ENCODE data around the gene ATPAF1. TPM values are rescaled to one million over a fixed set of nuclear protein-coding genes. Genes with fewer than 3 reads are reported as not detected.
"Not testable (repeated sequence)": the region's sequence is repeated elsewhere in the genome, so short reads cannot be mapped to it uniquely, and the experiment has no call there.

Gene ATPAF1
- total and polyA plus RNA-seq, 10 donors, result 23.7 to 39.5 (median 27.4) TPM

- H3K36me3 ChIP-seq, result peaks cover 0 to 30% (median 8%) of the 10 kb centered on the region in 6 donors
- no peak for DNase-seq
- peaks cover 5 to 36% (median 26%) of the 10 kb centered on the region in 6 donors for H3K4me1 ChIP-seq
- no peak overlapping the region for H3K27ac ChIP-seq
- no peaks in the 10 kb centered on the region for H3K9me3 ChIP-seq
- WGBS, 5 donors, result 86 to 100% (median 88%) methylated on average over 1 of the region's 1 CpG
- no peak overlapping the region for H3K4me3 ChIP-seq
- no peak for TF ChIP-seq CTCF (IDR thresholded peaks at IDR 0.05 in 8 of 11, conservative IDR thresholded peaks at IDR 0.05 in 3 of 11)
- no peak for TF ChIP-seq POLR2AphosphoS5 (IDR thresholded peaks at IDR 0.05)
- TF ChIP-seq POLR2A (IDR thresholded peaks at IDR 0.05), result no peak
- intact Hi-C loops (cut with DNase I; ENCODE audit: low total_unique reads), result no loop called here
- H3K27me3 ChIP-seq (replicated peaks in 1 of 7), result no peaks in the 10 kb centered on the region
Observed at GRCh38 chr1:46670134-46670533, 2.0 kb upstream of the ATPAF1 start.

- H3K9me3 ChIP-seq, result no peaks in the 10 kb centered on the region
- no peak overlapping the region for H3K27ac ChIP-seq
- intact Hi-C loops (cut with DNase I; ENCODE audit: low total_unique reads), result no loop called here
- H3K36me3 ChIP-seq, result peaks cover 0 to 44% (median 8%) of the 10 kb centered on the region in 6 donors
- H3K4me1 ChIP-seq, result peaks cover 5 to 38% (median 26%) of the 10 kb centered on the region in 6 donors
- no peak overlapping the region for H3K4me3 ChIP-seq
- H3K27me3 ChIP-seq (replicated peaks in 1 of 7), result no peaks in the 10 kb centered on the region
- TF ChIP-seq POLR2A (IDR thresholded peaks at IDR 0.05), result no peak
- no peak for TF ChIP-seq CTCF (IDR thresholded peaks at IDR 0.05 in 8 of 11, conservative IDR thresholded peaks at IDR 0.05 in 3 of 11)
- TF ChIP-seq POLR2AphosphoS5 (IDR thresholded peaks at IDR 0.05), result no peak
- 67 to 96% (median 91%) methylated on average over 2 of the region's 2 CpGs for WGBS, 5 donors
- DNase-seq, result no peak
Observed at GRCh38 chr1:46665983-46666382, 2.2 kb downstream of the ATPAF1 start.

- H3K36me3 ChIP-seq, result peaks cover 1 to 67% (median 13%) of the 10 kb centered on the region in 6 donors
- H3K27ac ChIP-seq; H3K9me3 ChIP-seq; intact Hi-C loops (cut with DNase I; ENCODE audit: low total_unique reads); H3K27me3 ChIP-seq (replicated peaks in 1 of 7); DNase-seq; H3K4me3 ChIP-seq: not testable (repeated sequence)
- peaks cover 5 to 38% (median 21%) of the 10 kb centered on the region in 6 donors for H3K4me1 ChIP-seq
- WGBS, 5 donors, result 96 to 99% (median 98%) methylated on average over 2 to 5 of the region's 5 CpGs
Observed at GRCh38 chr1:46662919-46663318, 5.2 kb downstream of the ATPAF1 start.

GRCh38 chr1:46660116-46660515 lies 8.0 kb downstream of the ATPAF1 start:
- 78 to 90% (median 89%) methylated on average over 5 of the region's 5 CpGs for WGBS, 5 donors
- H3K36me3 ChIP-seq, result peaks cover 3 to 92% (median 32%) of the 10 kb centered on the region in 6 donors
- intact Hi-C loops (cut with DNase I; ENCODE audit: low total_unique reads); H3K27ac ChIP-seq; H3K4me3 ChIP-seq; DNase-seq; H3K27me3 ChIP-seq (replicated peaks in 1 of 7); H3K9me3 ChIP-seq: not testable (repeated sequence)
- H3K4me1 ChIP-seq, result peaks cover 0 to 12% (median 0%) of the 10 kb centered on the region in 6 donors

- Histone ChIP-seq H3K9me3 (peaks cover 0 to 8% (median 0%) of the 10 kb centered on the region in 8 donors), H3K4me1 (peaks cover 0 to 8% (median 0%) of the 10 kb centered on the region in 6 donors), H3K27me3 (replicated peaks in 1 of 7) (no peaks in the 10 kb centered on the region), H3K36me3 (peaks cover 3 to 92% (median 34%) of the 10 kb centered on the region in 6 donors), H3K27ac (no peak overlapping the region), H3K4me3 (no peak overlapping the region)
- no peak for DNase-seq
- intact Hi-C loops (cut with DNase I; ENCODE audit: low total_unique reads), result no loop called here
- TF ChIP-seq POLR2A (IDR thresholded peaks at IDR 0.05) (no peak), CTCF (IDR thresholded peaks at IDR 0.05 in 8 of 11, conservative IDR thresholded peaks at IDR 0.05 in 3 of 11) (no peak)
- WGBS, 5 donors, result 57 to 83% (median 75%) methylated on average over 2 of the region's 2 CpGs
Observed at GRCh38 chr1:46659307-46659870, 8.8 kb downstream of the ATPAF1 start.
